B cell (primary cell): Measurements from ENCODE around the gene TMEM50B. TPM values are rescaled to one million over a fixed set of nuclear protein-coding genes. Genes with fewer than 3 reads are reported as not detected.

Experiments
- ATAC-seq: fragments of 200-7000 bp; cut with Tn5 transposase; one replicate; pipeline ENCODE4 v1.10.0; 2021; ENCODE audit warnings: low read depth, mild to moderate bottlenecking, moderate number of reproducible peaks, moderate library complexity
- CTCF ChIA-PET: fragments of 350-600 bp; sonication (Branson Sonifier 250); formaldehyde crosslinking; loops from one replicate; lab custom pipeline; 2021; ENCODE audit warnings: antibody characterized with exemption, inconsistent platforms; lab: Charles Lee
- POLR2A ChIA-PET: fragments of 350-600 bp; sonication (Branson Sonifier 250); formaldehyde crosslinking; loops from one replicate; lab custom pipeline; 2021; ENCODE audit warnings: antibody characterized with exemption; lab: Charles Lee
- DNase-seq: peaks from one replicate; pipeline ENCODE4 v3.0.0; 2013
- H2AFZ ChIP-seq: 2 replicates; pipeline ENCODE4 v1.6.1; 2012; ENCODE audit warnings: mild to moderate bottlenecking, low read depth, low read length; ENCODE audit not compliant: insufficient read depth, poor library complexity, severe bottlenecking
- H3K27ac ChIP-seq, 2 donors: 1 replicate in 1 of 2; 2 replicates in 1 of 2; pipeline ENCODE4 v1.5.1; 2012 to 2013; ENCODE audit warnings: low read length in 2 of 2, mild to moderate bottlenecking in 2 of 2, moderate library complexity in 1 of 2
- H3K27me3 ChIP-seq, 4 experiments: fragments of 200-600 bp in 1 of 4; sonication (generic) in 1 of 4; replicated peaks in 1 of 4; 1 replicate in 2 of 4; 2 replicates in 2 of 4; pipeline versions ENCODE4 v1.6.1 to v1.7.0; 2013 to 2016; ENCODE audit warnings: low read length in 3 of 4, mild to moderate bottlenecking in 2 of 4, mixed read lengths in 1 of 4, moderate library complexity in 1 of 4; ENCODE audit not compliant: insufficient read depth in 4 of 4, control insufficient read depth in 3 of 4; ENCODE audit errors: control extremely low read depth in 1 of 4
- H3K36me3 ChIP-seq, 2 experiments: replicated peaks in 1 of 2; 1 replicate in 1 of 2; 2 replicates in 1 of 2; pipeline versions ENCODE4 v1.6.1 to v1.7.1; 2013; ENCODE audit warnings: low read length in 1 of 2; ENCODE audit not compliant: insufficient read depth in 2 of 2, control insufficient read depth in 1 of 2; ENCODE audit errors: control extremely low read depth in 1 of 2, extremely low read depth in 1 of 2
- H3K4me1 ChIP-seq, 2 donors: fragments of 200-600 bp in 1 of 2; sonication (generic) in 1 of 2; 1 replicate in 1 of 2; 2 replicates in 1 of 2; pipeline versions ENCODE4 v1.5.1 to v1.6.1; 2013 to 2017; ENCODE audit warnings: low read length in 2 of 2; ENCODE audit not compliant: control insufficient read depth in 2 of 2, insufficient read depth in 2 of 2
- H3K4me2 ChIP-seq: replicated peaks from 2 replicates; pipeline ENCODE3; 2012; ENCODE audit warnings: mild to moderate bottlenecking, low read depth, low read length; ENCODE audit not compliant: poor library complexity, severe bottlenecking
- H3K4me3 ChIP-seq, 5 experiments: fragments of 200-600 bp in 1 of 5; sonication (generic) in 1 of 5; 1 replicate in 3 of 5; 2 replicates in 2 of 5; pipeline versions ENCODE4 v1.5.1 to v1.7.0; 2011 to 2016; ENCODE audit warnings: low read length in 4 of 5, mild to moderate bottlenecking in 4 of 5, low read depth in 2 of 5, control low read depth in 1 of 5, moderate library complexity in 1 of 5; ENCODE audit not compliant: insufficient read depth in 1 of 5; ENCODE audit errors: control extremely low read depth in 1 of 5, extremely low read depth in 1 of 5
- H3K79me2 ChIP-seq: fragments of 200-600 bp; sonication (generic); one replicate; pipeline ENCODE4 v1.6.0; 2016; ENCODE audit warnings: low read length; ENCODE audit not compliant: control insufficient read depth, insufficient read depth
- H3K9ac ChIP-seq: fragments of 200-600 bp; sonication (generic); 2 replicates; pipeline ENCODE4 v1.6.1; 2017; ENCODE audit warnings: mild to moderate bottlenecking, low read length, moderate library complexity
- H3K9me3 ChIP-seq, 3 donors: one replicate each; pipeline versions ENCODE4 v1.6.1 to v1.7.1; 2013; ENCODE audit warnings: low read length in 2 of 3; ENCODE audit not compliant: control insufficient read depth in 2 of 3, insufficient read depth in 1 of 3; ENCODE audit errors: control extremely low read depth in 1 of 3
- H4K20me1 ChIP-seq: 2 replicates; pipeline ENCODE4 v1.6.0; 2012; ENCODE audit warnings: mild to moderate bottlenecking, low read length; ENCODE audit not compliant: insufficient read depth, control insufficient read depth, poor library complexity, severe bottlenecking
- H3K27ac Mint-ChIP-seq: one replicate; pipeline ENCODE4 v1.8.0; 2021; ENCODE audit warnings: mixed read lengths
- H3K27me3 Mint-ChIP-seq: one replicate; pipeline ENCODE4 v1.8.0; 2021; ENCODE audit warnings: mixed read lengths
- H3K4me1 Mint-ChIP-seq: one replicate; pipeline ENCODE4 v1.8.0; 2021; ENCODE audit warnings: mixed read lengths
- H3K4me3 Mint-ChIP-seq: one replicate; pipeline ENCODE4 v1.8.0; 2021; ENCODE audit warnings: mixed read lengths
- H3K9me3 Mint-ChIP-seq: one replicate; pipeline ENCODE4 v1.8.0; 2022; ENCODE audit warnings: mixed read lengths; ENCODE audit not compliant: insufficient read depth
- EZH2 ChIP-seq: IDR thresholded peaks from 2 replicates; pipeline ENCODE4 v1.6.1; 2012; ENCODE audit warnings: borderline replicate concordance, low read depth, mild to moderate bottlenecking, moderate library complexity, low read length; ENCODE audit not compliant: insufficient read depth, poor library complexity, severe bottlenecking
- WGBS: methylation state at CpG from one replicate; pipeline ENCODE4 v1.1.5; 2013; ENCODE audit warnings: missing lambda C conversion rate; ENCODE audit not compliant: insufficient coverage; 5-methylcytosine and 5-hydroxymethylcytosine counted together
- intact Hi-C: fragments of 100-400 bp; cut with micrococcal nuclease; formaldehyde crosslinking; loops from one replicate; pipeline ENCODE4 v1.10.0; 2022
- polyA plus RNA-seq: library from polyadenylated mRNA; depleted of rRNA; stranded (reverse); fragments of >200 nt; gene quantifications from 2 replicates; pipeline ENCODE4 v1.2.3, GENCODE V29; 2012
- total RNA-seq, 2 donors: library from RNA; stranded (reverse); fragments of 120-200 nt in 1 of 2; gene quantifications; 1 replicate in 1 of 2; 2 replicates in 1 of 2; pipeline versions ENCODE4 v1.2.3 to v1.2.4, GENCODE V29; 2013 to 2022
- TF ChIP-seq, protein P1 (sequence below): fragments of 200-600 bp; IDR thresholded peaks from one replicate; pipeline ENCODE4 v1.8.0; 2022; ENCODE audit warnings: antibody characterized with exemption, mild to moderate bottlenecking

Gene TMEM50B
- total and polyA plus RNA-seq, 2 donors (not counting 1 experiment from before 2014, with no cell fraction given) = 52.6 to 79.5 TPM

DNA sequence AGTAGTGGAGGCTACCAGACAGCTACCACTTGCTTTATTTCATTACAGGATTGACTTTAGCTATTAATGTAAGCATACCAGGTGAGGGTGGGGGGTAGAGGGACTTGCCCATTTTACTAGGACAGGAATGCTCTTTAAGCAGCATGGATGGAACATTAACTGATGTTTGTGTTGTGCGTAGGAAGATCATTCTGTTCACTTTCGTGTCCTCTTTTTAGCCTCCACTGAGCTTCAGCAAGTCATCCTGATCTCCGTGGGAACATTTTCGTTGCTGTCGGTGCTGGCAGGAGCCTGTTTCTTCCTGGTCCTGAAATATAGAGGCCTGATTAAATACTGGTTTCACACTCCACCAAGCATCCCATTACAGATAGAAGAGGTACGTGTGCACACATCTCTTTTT is 47.3 kb downstream of the TMEM50B start:
- no peak overlapping the region for H3K9ac ChIP-seq
- DNase-seq (no peak), ATAC-seq (no peak)
- peak overlapping the region in 1 of 2 donors; percentile 76 for H3K27ac ChIP-seq
- POLR2A ChIA-PET = interaction anchor here (0.6 to 0.7 kb wide), 2 partner anchors 16 to 71 kb away, joined by 3 to 5 read pairs; no protein-coding TSS in a partner anchor
- CTCF ChIA-PET = interaction anchor here (1.1 to 1.2 kb wide), 4 partner anchors 12 to 188 kb away, joined by 3 to 4 read pairs (median 3); no protein-coding TSS in a partner anchor
- H3K9me3 Mint-ChIP-seq = no peaks in the 10 kb centered on the region
- H2AFZ ChIP-seq = no peak overlapping the region
- peaks cover 63% of the 10 kb centered on the region for H3K79me2 ChIP-seq
- TF ChIP-seq, protein P1, sequence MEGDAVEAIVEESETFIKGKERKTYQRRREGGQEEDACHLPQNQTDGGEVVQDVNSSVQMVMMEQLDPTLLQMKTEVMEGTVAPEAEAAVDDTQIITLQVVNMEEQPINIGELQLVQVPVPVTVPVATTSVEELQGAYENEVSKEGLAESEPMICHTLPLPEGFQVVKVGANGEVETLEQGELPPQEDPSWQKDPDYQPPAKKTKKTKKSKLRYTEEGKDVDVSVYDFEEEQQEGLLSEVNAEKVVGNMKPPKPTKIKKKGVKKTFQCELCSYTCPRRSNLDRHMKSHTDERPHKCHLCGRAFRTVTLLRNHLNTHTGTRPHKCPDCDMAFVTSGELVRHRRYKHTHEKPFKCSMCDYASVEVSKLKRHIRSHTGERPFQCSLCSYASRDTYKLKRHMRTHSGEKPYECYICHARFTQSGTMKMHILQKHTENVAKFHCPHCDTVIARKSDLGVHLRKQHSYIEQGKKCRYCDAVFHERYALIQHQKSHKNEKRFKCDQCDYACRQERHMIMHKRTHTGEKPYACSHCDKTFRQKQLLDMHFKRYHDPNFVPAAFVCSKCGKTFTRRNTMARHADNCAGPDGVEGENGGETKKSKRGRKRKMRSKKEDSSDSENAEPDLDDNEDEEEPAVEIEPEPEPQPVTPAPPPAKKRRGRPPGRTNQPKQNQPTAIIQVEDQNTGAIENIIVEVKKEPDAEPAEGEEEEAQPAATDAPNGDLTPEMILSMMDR = no peak
- TF ChIP-seq EZH2 = no peak
- 100% methylated on average over 1 of the region's 6 CpGs for WGBS
- H3K27me3 Mint-ChIP-seq = no peaks in the 10 kb centered on the region
- H4K20me1 ChIP-seq = peaks cover 40% of the 10 kb centered on the region
- peaks cover 28 to 39% of the 10 kb centered on the region in 2 donors for H3K4me1 ChIP-seq
- H3K4me3 ChIP-seq = no peak overlapping the region
- no peak overlapping the region for H3K4me3 Mint-ChIP-seq
- intact Hi-C loops = no loop called here
- H3K27me3 ChIP-seq = no peaks in the 10 kb centered on the region
- H3K4me2 ChIP-seq = no peak overlapping the region
- peaks cover 6 to 92% of the 10 kb centered on the region in 2 experiments for H3K36me3 ChIP-seq
- peaks cover 38% of the 10 kb centered on the region for H3K4me1 Mint-ChIP-seq
- H3K9me3 ChIP-seq = no peaks in the 10 kb centered on the region
- H3K27ac Mint-ChIP-seq = peak overlapping the region; percentile 82

DNA sequence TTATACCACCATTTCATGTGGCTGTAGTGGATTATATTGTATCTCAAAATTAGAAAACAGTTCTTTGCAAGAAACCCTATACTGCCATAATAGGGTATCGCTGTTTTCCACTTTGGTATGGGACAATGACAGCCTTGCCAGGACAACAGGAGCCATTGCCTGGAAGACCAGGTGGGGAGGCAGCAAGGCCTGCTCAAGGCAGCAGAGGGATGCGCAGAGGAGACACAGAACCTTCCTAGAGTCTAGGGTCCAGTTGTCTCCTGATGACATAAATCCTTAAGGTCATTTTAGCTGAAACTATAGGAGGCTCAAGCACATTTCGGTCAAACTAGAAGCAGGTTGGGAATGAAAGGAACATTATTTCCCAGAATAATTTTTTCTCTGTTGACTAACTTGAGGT is 48.9 kb downstream of the TMEM50B start:
- Histone ChIP-seq H3K4me1 (peaks cover 24 to 34% of the 10 kb centered on the region in 2 donors), H3K4me3 (no peak overlapping the region), H3K27ac (no peak overlapping the region), H3K36me3 (peaks cover 7 to 89% of the 10 kb centered on the region in 2 experiments), H3K4me2 (no peak overlapping the region), H3K27me3 (no peaks in the 10 kb centered on the region), H3K9me3 (no peaks in the 10 kb centered on the region), H4K20me1 (peaks cover 47% of the 10 kb centered on the region), H3K9ac (no peak overlapping the region), H2AFZ (no peak overlapping the region), H3K79me2 (peaks cover 70% of the 10 kb centered on the region)
- DNase-seq = no peak
- WGBS = 100% methylated on average over 1 of the region's 3 CpGs
- Mint-ChIP-seq H3K27ac (peak overlapping the region; percentile 50), H3K27me3 (no peaks in the 10 kb centered on the region), H3K4me3 (no peak overlapping the region), H3K9me3 (no peaks in the 10 kb centered on the region), H3K4me1 (peaks cover 32% of the 10 kb centered on the region)
- CTCF ChIA-PET = interaction anchor here (1.2 to 1.3 kb wide), 2 partner anchors 14 to 75 kb away, joined by 3 to 4 read pairs; no protein-coding TSS in a partner anchor
- POLR2A ChIA-PET = no interaction called here
- intact Hi-C loops = no loop called here
- TF ChIP-seq, protein P1 = no peak
- no peak for TF ChIP-seq EZH2
- ATAC-seq = no peak
